ENCODE results near the gene SGPP2.
"Not testable (repeated sequence)": the region's sequence is repeated elsewhere in the genome, so short reads cannot be mapped to it uniquely, and the experiment has no call there.

SGPP2 gene

DNA sequence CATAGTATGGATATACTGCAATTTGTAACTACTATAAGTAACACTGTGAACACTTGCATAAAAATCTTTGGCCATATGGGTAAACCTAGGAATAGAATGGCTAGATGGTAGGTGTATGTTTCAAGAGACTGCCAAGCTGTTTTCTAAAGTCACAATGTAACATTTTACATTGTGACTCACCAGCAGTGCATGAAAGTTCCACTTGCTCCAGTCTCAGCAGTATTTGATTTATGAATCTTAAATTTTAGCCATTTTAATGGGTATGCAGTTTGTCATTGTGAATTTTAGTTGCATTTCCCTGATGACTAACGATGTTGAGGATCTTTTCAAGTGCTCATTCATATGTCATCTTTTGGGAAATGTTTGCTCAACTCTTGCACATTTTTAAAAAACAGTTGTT lies 145.5 kb downstream of the SGPP2 start:
- H3K36me3 ChIP-seq (ENCODE audit: control insufficient read depth, low read depth, low read length): peaks cover 9% of the 10 kb centered on the region
- H3K27ac ChIP-seq (ENCODE audit: low read length): no peak overlapping the region
- H3K4me1 ChIP-seq (ENCODE audit: control insufficient read depth, low read depth, low read length): no peaks in the 10 kb centered on the region
- H3K9me3 ChIP-seq (ENCODE audit: control insufficient read depth, low read depth, low read length): no peaks in the 10 kb centered on the region
- no peaks in the 10 kb centered on the region for H3K27me3 ChIP-seq (ENCODE audit: control insufficient read depth, insufficient read depth, low read length)
- no peak overlapping the region for H3K9ac ChIP-seq (ENCODE audit: low read length)
- no peak overlapping the region for H3K4me3 ChIP-seq (ENCODE audit: low read length)

- H3K9me3 ChIP-seq (ENCODE audit: control insufficient read depth, low read depth, low read length): no peaks in the 10 kb centered on the region
- no peak overlapping the region for H3K4me3 ChIP-seq (ENCODE audit: low read length)
- H3K36me3 ChIP-seq (ENCODE audit: control insufficient read depth, low read depth, low read length): peaks cover 9% of the 10 kb centered on the region
- no peaks in the 10 kb centered on the region for H3K27me3 ChIP-seq (ENCODE audit: control insufficient read depth, insufficient read depth, low read length)
- no peak overlapping the region for H3K27ac ChIP-seq (ENCODE audit: low read length)
- H3K9ac ChIP-seq (ENCODE audit: low read length): no peak overlapping the region
- H3K4me1 ChIP-seq (ENCODE audit: control insufficient read depth, low read depth, low read length): peaks cover 2% of the 10 kb centered on the region
Observed at GRCh38 chr2:222572264-222572721, 147.9 kb downstream of the SGPP2 start.

DNA sequence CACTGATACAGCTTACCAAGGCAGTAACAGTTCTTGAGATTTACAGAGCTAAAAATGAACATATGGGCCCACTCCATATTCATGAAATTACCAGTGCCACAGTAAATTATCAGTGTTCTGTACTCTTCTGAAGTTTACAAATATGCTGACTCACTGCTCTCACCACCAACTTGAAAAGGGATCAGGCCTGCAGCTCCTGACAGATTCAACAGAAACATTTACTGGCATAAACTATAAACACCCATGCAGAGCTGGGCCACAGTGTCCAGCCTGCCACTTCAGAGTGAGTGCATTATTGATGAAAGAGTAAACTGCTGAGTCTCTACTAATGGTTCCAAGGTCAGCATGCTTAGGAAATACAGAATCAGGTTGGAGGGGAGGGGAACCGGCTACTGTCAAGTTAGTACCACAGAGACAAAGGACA lies 148.4 kb downstream of the SGPP2 start:
- Histone ChIP-seq H3K4me3 (ENCODE audit: low read length) (no peak overlapping the region), H3K27me3 (ENCODE audit: control insufficient read depth, insufficient read depth, low read length) (no peaks in the 10 kb centered on the region), H3K9me3 (ENCODE audit: control insufficient read depth, low read depth, low read length) (no peaks in the 10 kb centered on the region), H3K36me3 (ENCODE audit: control insufficient read depth, low read depth, low read length) (peaks cover 9% of the 10 kb centered on the region), H3K9ac (ENCODE audit: low read length) (no peak overlapping the region), H3K4me1 (ENCODE audit: control insufficient read depth, low read depth, low read length) (peaks cover 7% of the 10 kb centered on the region), H3K27ac (ENCODE audit: low read length) (no peak overlapping the region)

DNA sequence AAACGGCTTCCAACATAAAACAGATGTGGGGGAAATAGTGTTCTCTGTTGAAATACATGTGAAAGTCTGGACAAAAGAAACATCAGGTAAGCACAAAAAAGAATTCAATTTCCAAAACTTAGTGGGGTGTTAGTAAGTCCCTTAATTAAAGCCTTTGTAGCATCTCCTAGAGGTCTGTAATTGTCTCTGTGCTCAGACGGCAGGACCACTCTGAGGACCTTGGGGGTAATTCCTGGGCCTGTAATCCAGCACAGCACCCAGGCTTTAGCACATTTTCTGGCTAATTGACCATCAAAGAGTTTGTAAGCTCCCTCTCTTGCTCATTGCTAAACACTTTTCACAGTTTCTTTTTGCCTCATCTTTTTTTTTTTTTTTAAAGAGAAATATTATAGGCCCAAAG lies 151.3 kb downstream of the SGPP2 start:
- Histone ChIP-seq H3K9ac (ENCODE audit: low read length) (no peak overlapping the region), H3K36me3 (ENCODE audit: control insufficient read depth, low read depth, low read length) (peaks cover 9% of the 10 kb centered on the region), H3K9me3 (ENCODE audit: control insufficient read depth, low read depth, low read length) (no peaks in the 10 kb centered on the region), H3K4me1 (ENCODE audit: control insufficient read depth, low read depth, low read length) (peaks cover 7% of the 10 kb centered on the region), H3K27me3 (ENCODE audit: control insufficient read depth, insufficient read depth, low read length) (no peaks in the 10 kb centered on the region), H3K27ac (ENCODE audit: low read length) (no peak overlapping the region), H3K4me3 (ENCODE audit: low read length) (no peak overlapping the region)

GRCh38 chr2:222576171-222577081 lies 152.1 kb downstream of the SGPP2 start:
- H3K9ac ChIP-seq (ENCODE audit: low read length): no peak overlapping the region
- no peaks in the 10 kb centered on the region for H3K9me3 ChIP-seq (ENCODE audit: control insufficient read depth, low read depth, low read length)
- H3K27ac ChIP-seq (ENCODE audit: low read length): no peak overlapping the region
- peaks cover 3% of the 10 kb centered on the region for H3K36me3 ChIP-seq (ENCODE audit: control insufficient read depth, low read depth, low read length)
- peaks cover 7% of the 10 kb centered on the region for H3K4me1 ChIP-seq (ENCODE audit: control insufficient read depth, low read depth, low read length)
- no peak overlapping the region for H3K4me3 ChIP-seq (ENCODE audit: low read length)
- H3K27me3 ChIP-seq (ENCODE audit: control insufficient read depth, insufficient read depth, low read length): no peaks in the 10 kb centered on the region

DNA sequence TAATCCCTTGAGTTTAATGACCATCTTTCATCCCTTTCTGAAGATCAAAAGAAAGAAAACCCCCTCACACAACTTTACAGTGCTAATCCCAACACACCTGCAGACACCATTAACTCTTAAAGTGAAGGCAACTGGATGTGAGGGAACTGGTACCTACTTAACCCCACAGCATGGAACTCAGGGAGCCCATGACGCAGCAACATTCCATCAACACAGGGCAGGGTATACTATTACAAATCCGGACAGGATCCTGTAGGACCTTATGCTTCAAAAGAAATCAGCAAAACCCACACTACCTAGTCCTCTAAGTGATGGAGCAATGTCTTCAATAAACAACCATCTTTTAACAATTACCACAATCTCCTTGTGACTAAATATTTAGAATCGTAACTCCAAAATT lies 153.0 kb downstream of the SGPP2 start:
- Histone ChIP-seq H3K27me3 (ENCODE audit: control insufficient read depth, insufficient read depth, low read length) (no peaks in the 10 kb centered on the region), H3K36me3 (ENCODE audit: control insufficient read depth, low read depth, low read length) (no peaks in the 10 kb centered on the region)

GRCh38 chr2:222582928-222583327 lies 158.6 kb downstream of the SGPP2 start:
- peaks cover 4% of the 10 kb centered on the region for H3K9me3 ChIP-seq (ENCODE audit: control insufficient read depth, low read depth, low read length)
- no peaks in the 10 kb centered on the region for H3K36me3 ChIP-seq (ENCODE audit: control insufficient read depth, low read depth, low read length)
- no peak overlapping the region for H3K4me3 ChIP-seq (ENCODE audit: low read length)
- no peaks in the 10 kb centered on the region for H3K27me3 ChIP-seq (ENCODE audit: control insufficient read depth, insufficient read depth, low read length)
- no peaks in the 10 kb centered on the region for H3K4me1 ChIP-seq (ENCODE audit: control insufficient read depth, low read depth, low read length)
- no peak overlapping the region for H3K9ac ChIP-seq (ENCODE audit: low read length)
- no peak overlapping the region for H3K27ac ChIP-seq (ENCODE audit: low read length)

More for the DNA sequence above, 153.0 kb downstream of the SGPP2 start:
- H3K4me1 ChIP-seq (ENCODE audit: control insufficient read depth, low read depth, low read length): peaks cover 7% of the 10 kb centered on the region
- no peak overlapping the region for H3K27ac ChIP-seq (ENCODE audit: low read length)
- H3K4me3 ChIP-seq (ENCODE audit: low read length): no peak overlapping the region
- no peaks in the 10 kb centered on the region for H3K9me3 ChIP-seq (ENCODE audit: control insufficient read depth, low read depth, low read length)
- no peak overlapping the region for H3K9ac ChIP-seq (ENCODE audit: low read length)

DNA sequence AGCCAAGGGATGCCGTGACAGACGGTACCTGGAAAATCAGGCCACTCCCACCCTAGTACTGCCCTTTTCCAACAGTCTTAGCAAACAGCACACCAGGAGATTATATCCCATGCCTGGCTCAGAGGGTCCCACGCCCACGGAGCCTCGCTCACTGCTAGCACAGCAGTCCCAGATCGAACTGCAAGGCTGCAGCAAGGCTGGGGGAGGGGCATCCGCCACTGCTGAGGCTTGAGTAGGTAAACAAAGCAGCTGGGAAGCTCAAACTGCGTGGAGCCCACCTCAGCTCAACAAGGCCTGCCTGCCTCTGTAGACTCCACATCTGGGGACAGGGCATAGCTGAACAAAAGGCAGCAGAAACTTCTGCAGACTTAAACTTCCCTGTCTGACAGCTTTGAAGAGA lies 160.2 kb downstream of the SGPP2 start:
- not testable (repeated sequence) for H3K4me3 ChIP-seq (ENCODE audit: low read length); H3K9ac ChIP-seq (ENCODE audit: low read length); H3K27ac ChIP-seq (ENCODE audit: low read length); H3K27me3 ChIP-seq (ENCODE audit: control insufficient read depth, insufficient read depth, low read length); H3K36me3 ChIP-seq (ENCODE audit: control insufficient read depth, low read depth, low read length); H3K9me3 ChIP-seq (ENCODE audit: control insufficient read depth, low read depth, low read length); H3K4me1 ChIP-seq (ENCODE audit: control insufficient read depth, low read depth, low read length)

GRCh38 chr2:222591661-222592060 lies 167.3 kb downstream of the SGPP2 start:
- peaks cover 14% of the 10 kb centered on the region for H3K36me3 ChIP-seq (ENCODE audit: control insufficient read depth, low read depth, low read length)
- H3K27ac ChIP-seq (ENCODE audit: low read length): no peak overlapping the region
- H3K9me3 ChIP-seq (ENCODE audit: control insufficient read depth, low read depth, low read length): no peaks in the 10 kb centered on the region
- no peaks in the 10 kb centered on the region for H3K4me1 ChIP-seq (ENCODE audit: control insufficient read depth, low read depth, low read length)
- H3K4me3 ChIP-seq (ENCODE audit: low read length): no peak overlapping the region
- H3K9ac ChIP-seq (ENCODE audit: low read length): no peak overlapping the region
- H3K27me3 ChIP-seq (ENCODE audit: control insufficient read depth, insufficient read depth, low read length): no peaks in the 10 kb centered on the region

DNA sequence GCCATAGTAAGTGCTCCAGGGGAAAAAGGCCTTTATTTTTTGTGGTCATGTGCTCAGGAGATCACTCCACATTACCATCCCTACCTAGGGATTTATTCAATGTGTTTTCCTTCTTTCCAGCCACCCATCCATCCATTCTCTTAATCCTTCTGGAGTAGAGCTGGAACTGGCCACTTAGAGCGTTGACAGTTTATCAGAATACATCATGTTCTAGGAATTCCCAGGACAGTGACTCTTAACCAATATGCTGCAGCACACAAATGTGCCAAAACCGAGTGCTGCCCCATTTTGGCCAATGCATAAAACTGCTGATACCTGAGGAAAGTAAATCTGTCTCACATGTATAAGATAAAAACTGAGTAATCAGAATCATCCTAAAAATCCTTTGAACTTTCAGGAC lies 167.8 kb downstream of the SGPP2 start:
- Histone ChIP-seq H3K36me3 (ENCODE audit: control insufficient read depth, low read depth, low read length) (peaks cover 14% of the 10 kb centered on the region), H3K4me3 (ENCODE audit: low read length) (no peak overlapping the region), H3K27ac (ENCODE audit: low read length) (no peak overlapping the region), H3K4me1 (ENCODE audit: control insufficient read depth, low read depth, low read length) (no peaks in the 10 kb centered on the region), H3K9ac (ENCODE audit: low read length) (no peak overlapping the region), H3K27me3 (ENCODE audit: control insufficient read depth, insufficient read depth, low read length) (no peaks in the 10 kb centered on the region), H3K9me3 (ENCODE audit: control insufficient read depth, low read depth, low read length) (no peaks in the 10 kb centered on the region)

GRCh38 chr2:222594679-222595078 lies 170.3 kb downstream of the SGPP2 start:
- Histone ChIP-seq H3K4me3 (ENCODE audit: low read length) (no peak overlapping the region), H3K27ac (ENCODE audit: low read length) (no peak overlapping the region), H3K36me3 (ENCODE audit: control insufficient read depth, low read depth, low read length) (peaks cover 33% of the 10 kb centered on the region), H3K27me3 (ENCODE audit: control insufficient read depth, insufficient read depth, low read length) (no peaks in the 10 kb centered on the region), H3K4me1 (ENCODE audit: control insufficient read depth, low read depth, low read length) (no peaks in the 10 kb centered on the region), H3K9ac (ENCODE audit: low read length) (no peak overlapping the region), H3K9me3 (ENCODE audit: control insufficient read depth, low read depth, low read length) (no peaks in the 10 kb centered on the region)

DNA sequence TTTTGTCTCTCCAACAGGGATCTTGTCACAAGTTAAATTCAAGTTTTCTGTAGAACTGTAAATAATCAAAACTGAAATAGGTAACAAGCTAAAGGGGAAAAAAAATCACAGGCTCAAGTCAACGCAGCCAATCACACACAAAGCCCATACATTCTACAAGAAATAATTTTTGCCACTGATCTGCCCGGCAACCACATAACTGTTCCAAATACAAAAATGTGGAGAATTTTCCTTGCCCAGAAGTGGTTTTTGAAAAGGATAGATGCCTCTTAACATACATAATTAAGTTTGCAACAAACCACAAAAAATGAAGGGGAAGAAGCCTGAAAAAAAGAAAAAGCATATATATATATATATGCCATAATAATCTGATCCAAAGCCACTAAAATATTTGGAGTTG lies 171.2 kb downstream of the SGPP2 start:
- H3K36me3 ChIP-seq (ENCODE audit: control insufficient read depth, low read depth, low read length): peaks cover 36% of the 10 kb centered on the region
- no peaks in the 10 kb centered on the region for H3K4me1 ChIP-seq (ENCODE audit: control insufficient read depth, low read depth, low read length)
- H3K27me3 ChIP-seq (ENCODE audit: control insufficient read depth, insufficient read depth, low read length): no peaks in the 10 kb centered on the region

More for the DNA sequence above, 171.2 kb downstream of the SGPP2 start:
- Histone ChIP-seq H3K9ac (ENCODE audit: low read length) (no peak overlapping the region), H3K4me3 (ENCODE audit: low read length) (no peak overlapping the region), H3K27ac (ENCODE audit: low read length) (no peak overlapping the region), H3K9me3 (ENCODE audit: control insufficient read depth, low read depth, low read length) (no peaks in the 10 kb centered on the region)
